Measurements from ENCODE around the gene DGKH.

The DGKH gene

GRCh38 chr13:42284068-42284467 lies 235.6 kb downstream of the DGKH start:
- no peak overlapping the region for H3K4me3 ChIP-seq (ENCODE audit: low read depth, low read length)
- TF ChIP-seq, protein P1, sequence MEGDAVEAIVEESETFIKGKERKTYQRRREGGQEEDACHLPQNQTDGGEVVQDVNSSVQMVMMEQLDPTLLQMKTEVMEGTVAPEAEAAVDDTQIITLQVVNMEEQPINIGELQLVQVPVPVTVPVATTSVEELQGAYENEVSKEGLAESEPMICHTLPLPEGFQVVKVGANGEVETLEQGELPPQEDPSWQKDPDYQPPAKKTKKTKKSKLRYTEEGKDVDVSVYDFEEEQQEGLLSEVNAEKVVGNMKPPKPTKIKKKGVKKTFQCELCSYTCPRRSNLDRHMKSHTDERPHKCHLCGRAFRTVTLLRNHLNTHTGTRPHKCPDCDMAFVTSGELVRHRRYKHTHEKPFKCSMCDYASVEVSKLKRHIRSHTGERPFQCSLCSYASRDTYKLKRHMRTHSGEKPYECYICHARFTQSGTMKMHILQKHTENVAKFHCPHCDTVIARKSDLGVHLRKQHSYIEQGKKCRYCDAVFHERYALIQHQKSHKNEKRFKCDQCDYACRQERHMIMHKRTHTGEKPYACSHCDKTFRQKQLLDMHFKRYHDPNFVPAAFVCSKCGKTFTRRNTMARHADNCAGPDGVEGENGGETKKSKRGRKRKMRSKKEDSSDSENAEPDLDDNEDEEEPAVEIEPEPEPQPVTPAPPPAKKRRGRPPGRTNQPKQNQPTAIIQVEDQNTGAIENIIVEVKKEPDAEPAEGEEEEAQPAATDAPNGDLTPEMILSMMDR (IDR thresholded peaks at IDR 0.05; ENCODE audit: insufficient read depth, low read depth, low read length, missing control alignments) = no peak
- DNase-seq (ENCODE audit: low read depth) = no peak

All from GM12865 (cell line).